Prostate gland (tissue), 2 donors: Measurements from ENCODE around the gene RNF103. TPM values are rescaled to one million over a fixed set of nuclear protein-coding genes. Genes with fewer than 3 reads are reported as not detected.

Experiments
- DNase-seq: peaks from one replicate; pipeline ENCODE4 v3.0.0-alpha.2; 2019; ENCODE audit warnings: low spot score
- H3K27ac ChIP-seq, 2 donors: fragments of 200-600 bp; sonication (generic); 2 replicates each; pipeline ENCODE4 v1.5.1; 2017 to 2019
- H3K27me3 ChIP-seq: fragments of 200-600 bp; sonication (generic); replicated peaks from 2 replicates; pipeline ENCODE4 v1.5.1; 2019; ENCODE audit not compliant: insufficient read depth
- H3K36me3 ChIP-seq, 2 donors: fragments of 200-600 bp; sonication (generic); 1 replicate in 1 of 2; 2 replicates in 1 of 2; pipeline versions ENCODE4 v1.5.1 to v1.8.1; 2017 to 2019
- H3K4me1 ChIP-seq: fragments of 200-600 bp; sonication (generic); replicated peaks from 2 replicates; pipeline ENCODE4 v1.5.1; 2019
- H3K4me3 ChIP-seq, 2 donors: fragments of 200-600 bp; sonication (generic); 2 replicates each; pipeline ENCODE4 v1.5.1; 2017 to 2019
- H3K9me3 ChIP-seq: fragments of 200-600 bp; sonication (generic); 2 replicates; pipeline ENCODE4 v1.5.1; 2017
- POLR2A ChIP-seq: fragments of 450-650 bp; IDR thresholded peaks from one replicate; pipeline ENCODE4 v1.6.1; 2016; ENCODE audit warnings: antibody characterized with exemption, mild to moderate bottlenecking
- POLR2AphosphoS5 ChIP-seq: sonication (generic); formaldehyde crosslinking; IDR thresholded peaks from one replicate; pipeline ENCODE4 v1.6.1; 2017; ENCODE audit warnings: antibody characterized with exemption
- WGBS: methylation state at CpG from one replicate; pipeline ENCODE4 v1.1.5; 2018; 5-methylcytosine and 5-hydroxymethylcytosine counted together
- intact Hi-C: fragments of 100-400 bp; cut with DNase I; formaldehyde crosslinking; loops from one replicate; pipeline ENCODE4 v1.14.2; 2022
- total RNA-seq, 2 donors: library from RNA; depleted of rRNA; stranded (reverse); fragments of >200 nt; gene quantifications; one replicate each; pipeline ENCODE4 v1.1.0, GENCODE V29; 2016
- TF ChIP-seq, protein P1 (sequence below), 4 experiments: fragments of 200-600 bp in 2 of 4; fragments of 450-650 bp in 2 of 4; sonication (generic) in 2 of 4; IDR thresholded peaks; 1 replicate in 3 of 4; 2 replicates in 1 of 4; pipeline ENCODE4 v1.5.1; 2016 to 2019; ENCODE audit warnings: antibody characterized with exemption in 4 of 4, mild to moderate bottlenecking in 2 of 4, moderate library complexity in 2 of 4

RNF103 gene
- total RNA-seq, 2 donors from 2014 or later: 40.8 to 41.9 TPM

- no peaks in the 10 kb centered on the region for H3K36me3 ChIP-seq
- peak; percentile 9 for DNase-seq
- intact Hi-C loops: no loop called here
- H3K4me1 ChIP-seq: peaks cover 6% of the 10 kb centered on the region
- no peaks in the 10 kb centered on the region for H3K9me3 ChIP-seq
- TF ChIP-seq, protein P1, sequence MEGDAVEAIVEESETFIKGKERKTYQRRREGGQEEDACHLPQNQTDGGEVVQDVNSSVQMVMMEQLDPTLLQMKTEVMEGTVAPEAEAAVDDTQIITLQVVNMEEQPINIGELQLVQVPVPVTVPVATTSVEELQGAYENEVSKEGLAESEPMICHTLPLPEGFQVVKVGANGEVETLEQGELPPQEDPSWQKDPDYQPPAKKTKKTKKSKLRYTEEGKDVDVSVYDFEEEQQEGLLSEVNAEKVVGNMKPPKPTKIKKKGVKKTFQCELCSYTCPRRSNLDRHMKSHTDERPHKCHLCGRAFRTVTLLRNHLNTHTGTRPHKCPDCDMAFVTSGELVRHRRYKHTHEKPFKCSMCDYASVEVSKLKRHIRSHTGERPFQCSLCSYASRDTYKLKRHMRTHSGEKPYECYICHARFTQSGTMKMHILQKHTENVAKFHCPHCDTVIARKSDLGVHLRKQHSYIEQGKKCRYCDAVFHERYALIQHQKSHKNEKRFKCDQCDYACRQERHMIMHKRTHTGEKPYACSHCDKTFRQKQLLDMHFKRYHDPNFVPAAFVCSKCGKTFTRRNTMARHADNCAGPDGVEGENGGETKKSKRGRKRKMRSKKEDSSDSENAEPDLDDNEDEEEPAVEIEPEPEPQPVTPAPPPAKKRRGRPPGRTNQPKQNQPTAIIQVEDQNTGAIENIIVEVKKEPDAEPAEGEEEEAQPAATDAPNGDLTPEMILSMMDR (IDR thresholded peaks at IDR 0.05): no peak
- TF ChIP-seq POLR2A: no peak
- TF ChIP-seq POLR2AphosphoS5: no peak
- H3K27ac ChIP-seq: peak overlapping the region; percentile 86 to 89
- H3K27me3 ChIP-seq: no peaks in the 10 kb centered on the region
- H3K4me3 ChIP-seq: peak overlapping the region in 1 of 2 donors; percentile 10
- 46% methylated on average over 4 of the region's 5 CpGs for WGBS
Observed at GRCh38 chr2:86633155-86633651, 9.5 kb upstream of the RNF103 start.

GRCh38 chr2:86632672-86633071, 9.0 kb upstream of the RNF103 start:
- Histone ChIP-seq H3K27me3 (no peaks in the 10 kb centered on the region), H3K4me3 (peak overlapping the region in 1 of 2 donors; percentile 28), H3K36me3 (no peaks in the 10 kb centered on the region), H3K9me3 (no peaks in the 10 kb centered on the region), H3K4me1 (peaks cover 6% of the 10 kb centered on the region), H3K27ac (peak overlapping the region; percentile 86 to 89)
- 29% methylated on average over 2 of the region's 2 CpGs for WGBS
- intact Hi-C loops: no loop called here
- peak; percentile 65 for DNase-seq
- TF ChIP-seq POLR2AphosphoS5 (peak; percentile 88), POLR2A (no peak)
- TF ChIP-seq, protein P1 (IDR thresholded peaks at IDR 0.05): no peak

- no peaks in the 10 kb centered on the region for H3K9me3 ChIP-seq
- H3K4me3 ChIP-seq: peak overlapping the region in 1 of 2 donors; percentile 28
- H3K27ac ChIP-seq: peak overlapping the region; percentile 86 to 89
- no peak for TF ChIP-seq POLR2A
- TF ChIP-seq POLR2AphosphoS5: peak; percentile 51
- H3K36me3 ChIP-seq: no peaks in the 10 kb centered on the region
- peak; percentile 75 for DNase-seq
- intact Hi-C loops: no loop called here
- WGBS: 45% methylated on average over 10 of the region's 10 CpGs
- H3K4me1 ChIP-seq: peaks cover 6% of the 10 kb centered on the region
- H3K27me3 ChIP-seq: no peaks in the 10 kb centered on the region
Observed at GRCh38 chr2:86631846-86632485, 8.3 kb upstream of the RNF103 start.

GRCh38 chr2:86628091-86628522, 4.4 kb upstream of the RNF103 start:
- H3K36me3 ChIP-seq: no peaks in the 10 kb centered on the region
- no peaks in the 10 kb centered on the region for H3K27me3 ChIP-seq
- intact Hi-C loops: loop anchor here (10.0 kb wide), 2 partner anchors 77 to 1997 kb away; partner anchors contain the start of gene EIF2AK3
- H3K27ac ChIP-seq: no peak overlapping the region
- no peak for DNase-seq
- 44% methylated on average over 3 of the region's 3 CpGs for WGBS
- no peak overlapping the region for H3K4me3 ChIP-seq
- TF ChIP-seq, protein P1 (IDR thresholded peaks at IDR 0.05): no peak
- no peak for TF ChIP-seq POLR2AphosphoS5
- H3K9me3 ChIP-seq: no peaks in the 10 kb centered on the region
- peaks cover 3% of the 10 kb centered on the region for H3K4me1 ChIP-seq

DNA sequence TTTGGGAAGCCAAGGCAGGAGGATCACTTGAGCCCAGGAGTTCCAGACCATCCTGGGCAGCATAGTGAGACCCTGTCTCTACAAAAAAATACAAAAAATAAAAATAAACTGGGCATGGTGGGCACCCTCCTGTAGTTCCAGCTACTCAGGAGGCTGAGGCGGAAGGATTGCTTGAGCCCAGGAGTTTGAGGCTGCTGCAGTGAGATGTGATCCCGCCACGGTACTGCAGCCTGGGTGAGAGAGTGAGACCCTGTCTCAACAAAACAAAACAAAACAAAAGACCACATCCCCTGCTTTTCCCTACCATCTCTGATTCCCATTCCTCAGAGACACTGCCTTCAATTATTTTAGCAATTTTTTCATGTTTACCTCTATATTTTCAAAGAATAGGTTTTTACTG, 3.9 kb upstream of the RNF103 start:
- 96% methylated on average over 3 of the region's 3 CpGs for WGBS
- intact Hi-C loops: loop anchor here (10.0 kb wide), 2 partner anchors 77 to 1997 kb away; partner anchors contain the start of gene EIF2AK3

More for the DNA sequence above, 3.9 kb upstream of the RNF103 start:
- no peaks in the 10 kb centered on the region for H3K9me3 ChIP-seq
- no peak overlapping the region for H3K4me3 ChIP-seq
- H3K27me3 ChIP-seq: no peaks in the 10 kb centered on the region
- H3K27ac ChIP-seq: no peak overlapping the region
- H3K4me1 ChIP-seq: no peaks in the 10 kb centered on the region
- no peaks in the 10 kb centered on the region for H3K36me3 ChIP-seq
- TF ChIP-seq, protein P1 (IDR thresholded peaks at IDR 0.05): no peak
- TF ChIP-seq POLR2AphosphoS5 (no peak), POLR2A (no peak)
- no peak for DNase-seq
